Measurements from ENCODE around the gene AMZ1.

DNA sequence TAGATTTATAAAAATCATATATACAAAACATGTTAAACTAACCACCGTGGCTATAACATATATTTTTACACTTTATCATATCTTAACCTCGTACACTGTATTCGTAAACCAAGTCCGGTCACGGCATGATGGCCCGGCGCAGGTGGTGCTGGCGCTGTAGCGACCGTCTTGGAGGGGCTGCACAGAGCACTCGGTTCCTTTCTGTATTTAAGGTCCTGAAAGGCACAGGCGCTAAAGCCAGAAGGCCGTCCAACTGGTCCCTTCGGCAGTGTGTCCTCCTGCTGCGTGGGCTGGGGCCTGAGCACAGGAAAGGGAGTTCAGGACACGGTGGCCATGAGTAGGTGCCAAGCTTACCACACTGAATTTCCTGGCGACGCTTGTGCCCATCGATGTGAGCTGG, 33.8 kb downstream of the AMZ1 start:
- TF ChIP-seq, protein P1, sequence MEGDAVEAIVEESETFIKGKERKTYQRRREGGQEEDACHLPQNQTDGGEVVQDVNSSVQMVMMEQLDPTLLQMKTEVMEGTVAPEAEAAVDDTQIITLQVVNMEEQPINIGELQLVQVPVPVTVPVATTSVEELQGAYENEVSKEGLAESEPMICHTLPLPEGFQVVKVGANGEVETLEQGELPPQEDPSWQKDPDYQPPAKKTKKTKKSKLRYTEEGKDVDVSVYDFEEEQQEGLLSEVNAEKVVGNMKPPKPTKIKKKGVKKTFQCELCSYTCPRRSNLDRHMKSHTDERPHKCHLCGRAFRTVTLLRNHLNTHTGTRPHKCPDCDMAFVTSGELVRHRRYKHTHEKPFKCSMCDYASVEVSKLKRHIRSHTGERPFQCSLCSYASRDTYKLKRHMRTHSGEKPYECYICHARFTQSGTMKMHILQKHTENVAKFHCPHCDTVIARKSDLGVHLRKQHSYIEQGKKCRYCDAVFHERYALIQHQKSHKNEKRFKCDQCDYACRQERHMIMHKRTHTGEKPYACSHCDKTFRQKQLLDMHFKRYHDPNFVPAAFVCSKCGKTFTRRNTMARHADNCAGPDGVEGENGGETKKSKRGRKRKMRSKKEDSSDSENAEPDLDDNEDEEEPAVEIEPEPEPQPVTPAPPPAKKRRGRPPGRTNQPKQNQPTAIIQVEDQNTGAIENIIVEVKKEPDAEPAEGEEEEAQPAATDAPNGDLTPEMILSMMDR (IDR thresholded peaks at IDR 0.05), result no peak
- no peak for TF ChIP-seq POLR2A (IDR thresholded peaks at IDR 0.05)
- TF ChIP-seq EP300 (IDR thresholded peaks at IDR 0.05), result no peak

Data from ovary (tissue), 3 donors.